Dedifferentiated amniotic fluid mesenchymal stem cell (primary cell): ENCODE results near the gene HJURP.
"Not testable (repeated sequence)": the region's sequence is repeated elsewhere in the genome, so short reads cannot be mapped to it uniquely, and the experiment has no call there.

ENCODE experiments used
- DNase-seq: peaks from one replicate; pipeline ENCODE4 v3.0.0-alpha.2; 2016; ENCODE audit errors: extremely low spot score

The HJURP gene, protein sequence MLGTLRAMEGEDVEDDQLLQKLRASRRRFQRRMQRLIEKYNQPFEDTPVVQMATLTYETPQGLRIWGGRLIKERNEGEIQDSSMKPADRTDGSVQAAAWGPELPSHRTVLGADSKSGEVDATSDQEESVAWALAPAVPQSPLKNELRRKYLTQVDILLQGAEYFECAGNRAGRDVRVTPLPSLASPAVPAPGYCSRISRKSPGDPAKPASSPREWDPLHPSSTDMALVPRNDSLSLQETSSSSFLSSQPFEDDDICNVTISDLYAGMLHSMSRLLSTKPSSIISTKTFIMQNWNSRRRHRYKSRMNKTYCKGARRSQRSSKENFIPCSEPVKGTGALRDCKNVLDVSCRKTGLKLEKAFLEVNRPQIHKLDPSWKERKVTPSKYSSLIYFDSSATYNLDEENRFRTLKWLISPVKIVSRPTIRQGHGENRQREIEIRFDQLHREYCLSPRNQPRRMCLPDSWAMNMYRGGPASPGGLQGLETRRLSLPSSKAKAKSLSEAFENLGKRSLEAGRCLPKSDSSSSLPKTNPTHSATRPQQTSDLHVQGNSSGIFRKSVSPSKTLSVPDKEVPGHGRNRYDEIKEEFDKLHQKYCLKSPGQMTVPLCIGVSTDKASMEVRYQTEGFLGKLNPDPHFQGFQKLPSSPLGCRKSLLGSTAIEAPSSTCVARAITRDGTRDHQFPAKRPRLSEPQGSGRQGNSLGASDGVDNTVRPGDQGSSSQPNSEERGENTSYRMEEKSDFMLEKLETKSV

DNA sequence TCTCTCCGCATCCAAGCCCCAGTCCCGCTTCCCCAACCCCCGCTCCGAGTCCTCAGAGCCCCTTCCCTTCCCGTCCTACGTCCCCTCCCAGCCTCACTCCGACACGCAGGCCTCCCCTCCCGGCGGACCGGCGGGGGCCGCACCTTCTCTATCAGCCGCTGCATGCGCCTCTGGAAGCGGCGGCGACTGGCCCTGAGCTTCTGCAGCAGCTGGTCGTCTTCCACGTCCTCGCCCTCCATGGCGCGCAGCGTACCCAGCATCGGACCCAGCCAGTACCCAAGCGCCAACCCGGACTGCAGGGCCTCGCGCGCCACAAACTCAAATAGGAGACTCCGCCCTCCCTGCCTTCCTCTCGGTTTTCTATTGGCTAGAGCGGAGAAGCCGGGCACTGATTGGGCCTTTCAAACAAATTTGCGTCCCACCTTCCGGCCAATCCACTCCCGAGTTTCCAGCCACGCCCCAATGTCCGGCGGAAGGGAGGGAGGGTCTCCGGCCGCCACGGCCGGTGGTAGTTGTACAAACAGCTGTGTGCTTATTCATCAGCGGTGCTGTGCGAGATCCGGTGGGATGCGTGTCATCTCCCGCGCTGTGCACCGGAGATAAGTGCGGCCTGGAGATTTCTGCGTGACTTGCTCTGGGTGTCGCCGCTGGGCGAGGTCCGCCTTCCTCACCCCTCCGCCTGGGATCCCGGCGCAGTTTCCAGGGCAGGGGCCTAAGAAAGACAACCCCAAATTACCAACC, at the start of gene HJURP:
TSS of gene HJURP (minus strand) at position 295 of the 741 bp plus-strand sequence. CDS start at position 260, 35 bp downstream.
- DNase-seq = peak; percentile 96

DNA sequence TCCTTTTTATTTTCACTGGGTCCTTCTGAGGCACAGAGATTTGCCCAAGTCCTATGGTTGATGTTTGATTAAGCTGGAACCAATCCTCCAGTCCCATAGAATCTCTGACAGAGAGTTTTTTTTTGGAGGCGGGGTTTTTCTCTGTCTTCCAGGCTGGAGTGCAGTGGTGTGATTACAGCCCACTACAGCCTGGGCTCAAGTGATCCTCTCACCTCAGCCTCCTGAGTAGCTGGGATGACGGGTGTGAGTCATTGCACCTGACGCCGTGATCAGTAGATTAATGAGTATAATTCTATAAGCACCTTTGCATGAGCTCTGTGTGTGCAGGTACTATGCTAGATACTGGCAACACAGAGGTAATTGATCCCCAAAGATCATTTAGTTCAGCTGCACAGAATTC, 47.5 kb upstream of the HJURP start:
- no peak for DNase-seq

GRCh38 chr2:233901367-233901766, 47.0 kb upstream of the HJURP start:
- no peak for DNase-seq

GRCh38 chr2:233896253-233896652, 41.9 kb upstream of the HJURP start:
- not testable (repeated sequence) for DNase-seq

GRCh38 chr2:233892793-233893192, 38.5 kb upstream of the HJURP start:
- DNase-seq = no peak

GRCh38 chr2:233882353-233882752, 28.0 kb upstream of the HJURP start:
- DNase-seq = no peak

GRCh38 chr2:233872125-233872524, 17.8 kb upstream of the HJURP start:
- not testable (repeated sequence) for DNase-seq

GRCh38 chr2:233871432-233871831, 17.1 kb upstream of the HJURP start:
- DNase-seq = no peak

DNA sequence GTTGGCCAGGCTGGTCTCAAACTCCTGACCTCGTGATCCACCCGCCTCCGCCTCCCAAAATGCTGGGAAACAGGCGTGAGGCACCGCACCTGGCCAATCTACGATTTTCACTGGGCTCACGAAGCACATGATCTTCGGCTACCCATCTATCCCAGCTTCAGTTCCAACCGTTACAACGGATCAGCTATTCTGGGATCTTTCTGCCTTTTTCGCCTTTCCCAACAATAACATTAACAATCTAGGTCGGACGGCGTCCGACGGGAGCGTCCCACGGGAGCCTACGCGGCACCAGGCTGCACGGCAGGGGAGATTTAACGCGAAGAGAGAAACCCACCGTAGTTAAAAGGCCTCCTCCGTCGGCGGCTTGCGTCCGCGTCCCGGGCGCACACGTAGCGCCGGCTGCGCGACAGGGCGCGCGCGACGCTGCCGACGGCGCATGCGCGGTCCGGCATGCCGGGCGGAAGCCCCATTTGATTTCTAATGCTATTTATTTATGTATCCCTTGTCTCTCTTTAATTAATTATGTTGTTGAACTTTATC, 13.7 kb upstream of the HJURP start, which contains the start of gene MSL3B:
TSS of gene MSL3B (minus strand) at position 394 of the 540 bp plus-strand sequence.
- DNase-seq = no peak

DNA sequence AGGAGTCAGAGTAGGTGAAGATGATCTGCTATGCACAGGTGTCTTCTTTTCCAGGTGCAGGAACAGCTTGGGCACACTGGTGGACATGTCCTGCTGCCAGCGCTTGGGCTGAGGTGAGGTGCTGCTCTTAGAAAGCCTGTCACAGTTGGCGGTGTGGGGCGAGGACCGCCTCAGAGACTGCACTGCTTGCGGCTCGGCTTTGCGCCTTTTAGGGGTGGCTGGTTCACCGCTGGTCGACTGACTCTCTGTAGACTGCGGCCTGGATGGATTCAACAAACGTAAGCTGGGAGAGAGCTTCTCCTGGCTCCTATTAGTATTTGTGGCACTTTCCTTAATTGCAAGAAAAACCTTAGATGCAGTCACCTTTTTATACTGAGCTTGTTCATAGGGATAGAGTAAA, 12.1 kb upstream of the HJURP start:
- no peak for DNase-seq

DNA sequence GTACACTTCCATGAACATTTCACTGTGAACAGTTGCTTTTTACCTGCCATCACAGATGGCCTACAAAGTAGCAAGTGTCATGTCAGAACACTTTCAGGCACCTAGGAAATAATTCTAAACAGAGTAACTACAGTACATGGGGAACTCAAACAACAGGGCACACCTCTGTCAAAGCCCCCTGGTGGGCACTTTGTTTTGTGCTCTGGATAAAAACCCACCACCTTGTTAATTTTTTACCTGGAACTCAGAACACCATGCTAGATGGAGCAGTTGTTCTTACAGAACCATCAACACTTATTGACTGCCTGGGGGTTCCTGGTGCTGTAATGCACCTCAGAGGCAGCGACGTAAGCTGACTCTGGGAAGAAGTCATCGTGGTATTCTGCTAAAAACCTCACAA, 11.5 kb upstream of the HJURP start:
- DNase-seq = no peak

GRCh38 chr2:233862261-233862768, 8.0 kb upstream of the HJURP start:
- no peak for DNase-seq

DNA sequence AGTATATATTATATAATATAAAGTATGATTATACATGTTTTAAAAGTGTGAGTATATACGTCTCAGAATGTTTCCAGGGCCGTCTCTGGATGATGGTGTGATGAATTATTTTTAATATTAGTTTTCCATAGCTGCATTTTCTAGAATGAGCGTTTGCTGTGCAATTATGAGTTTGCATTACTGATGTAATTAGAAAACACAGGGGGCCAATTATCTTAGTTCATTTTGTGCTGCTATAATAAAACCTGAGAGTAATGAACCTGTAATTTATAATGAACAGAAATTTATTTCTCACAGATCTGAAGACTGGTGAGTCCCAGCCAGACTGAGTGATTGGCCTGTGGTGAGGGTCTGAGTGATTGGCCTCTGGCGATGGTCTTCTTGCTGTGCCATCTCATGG, 4.0 kb upstream of the HJURP start:
- DNase-seq = no peak

DNA sequence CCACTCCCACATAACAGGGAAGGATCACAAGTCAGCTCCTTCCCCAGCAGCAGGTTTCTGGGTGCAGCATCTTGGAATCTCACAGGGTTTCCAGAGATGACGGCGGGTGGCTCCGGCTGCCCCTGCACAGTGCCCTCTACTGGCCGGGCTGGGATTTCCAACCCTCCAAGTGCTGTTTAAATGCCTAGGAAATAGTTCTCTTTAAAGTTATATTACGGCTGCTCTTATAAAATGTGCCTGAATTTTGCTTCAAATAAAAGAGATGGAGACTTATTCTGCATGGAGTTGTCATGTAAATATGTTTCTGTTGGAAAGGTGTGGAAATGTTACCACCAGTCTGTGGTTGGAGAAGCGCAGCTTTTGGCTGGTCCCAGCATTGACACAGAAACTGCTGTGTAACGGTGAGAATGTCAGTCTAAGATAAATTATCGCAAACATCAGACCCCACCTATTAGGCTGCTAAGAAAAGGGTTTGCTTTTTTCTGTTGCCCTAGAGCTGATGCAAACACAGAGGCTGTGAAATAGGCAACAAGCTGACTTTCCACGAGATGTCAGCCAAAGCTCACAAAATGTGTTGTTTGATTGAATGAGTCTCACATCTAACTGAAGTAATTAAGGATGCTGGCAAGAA, 3.3 kb upstream of the HJURP start:
- DNase-seq = no peak

DNA sequence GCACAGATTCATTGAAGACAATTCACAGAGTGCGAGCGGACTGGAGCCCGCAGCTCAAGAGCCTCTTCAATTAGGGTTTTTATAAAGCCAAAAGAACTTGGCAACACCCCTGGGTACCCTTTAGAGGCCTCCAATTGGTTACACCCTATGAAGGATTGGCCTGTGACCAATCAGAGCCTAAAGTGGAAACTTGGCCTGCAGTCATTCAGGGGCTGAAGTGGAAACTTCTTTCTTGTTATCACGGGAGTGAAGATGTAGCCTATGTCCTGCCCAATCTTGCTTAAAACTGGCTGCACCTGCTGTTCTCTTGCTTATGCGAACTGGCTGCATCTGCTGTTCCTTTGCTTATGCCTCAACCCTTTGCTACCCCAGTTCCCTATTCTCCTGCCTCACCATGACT, 1.8 kb upstream of the HJURP start:
- DNase-seq = no peak

GRCh38 chr2:233855345-233855744, 1.0 kb upstream of the HJURP start:
- no peak for DNase-seq

- DNase-seq = no peak
These were observed 473 bp downstream of the HJURP start for GRCh38 chr2:233853883-233854240.

GRCh38 chr2:233853353-233853752, 982 bp downstream of the HJURP start:
- DNase-seq = no peak

GRCh38 chr2:233852056-233852455, 2.3 kb downstream of the HJURP start:
- no peak for DNase-seq

DNA sequence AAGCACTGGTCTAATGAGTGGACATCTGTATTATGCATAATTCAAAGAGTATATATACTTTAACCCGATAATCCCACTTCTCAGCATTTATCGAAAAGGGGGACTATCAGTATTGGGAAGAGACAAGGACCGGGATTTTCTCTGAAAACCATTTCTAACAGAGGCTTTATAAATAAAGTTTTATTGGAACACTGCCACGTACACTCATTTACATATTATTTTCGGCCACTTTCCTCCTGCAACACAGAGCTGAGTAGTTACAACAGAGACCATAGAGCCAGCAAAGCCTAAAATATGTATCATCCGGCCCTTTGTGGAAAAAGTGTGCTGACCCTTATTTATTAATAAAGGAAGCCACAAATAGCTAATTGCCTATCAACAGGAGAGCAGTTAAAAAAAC, 3.2 kb downstream of the HJURP start:
- DNase-seq = no peak

GRCh38 chr2:233850745-233851144, 3.6 kb downstream of the HJURP start:
- no peak for DNase-seq
